Activated CD4-positive, alpha-beta T cell treated with anti-CD3 and anti-CD28 coated beads for 36 hours (primary cell): ENCODE results near the gene SCAI. TPM values are rescaled to one million over a fixed set of nuclear protein-coding genes. Genes with fewer than 3 reads are reported as not detected.
"Not testable (repeated sequence)": the region's sequence is repeated elsewhere in the genome, so short reads cannot be mapped to it uniquely, and the experiment has no call there.

Experiments used
- ATAC-seq: fragments of 200-7000 bp; cut with Tn5 transposase; one replicate; pipeline ENCODE4 v1.10.0; 2021; ENCODE audit warnings: mild to moderate bottlenecking, moderate library complexity
- CTCF ChIA-PET: fragments of 350-600 bp; sonication (Branson Sonifier 250); formaldehyde crosslinking; loops from one replicate; lab custom pipeline; 2021; ENCODE audit warnings: antibody characterized with exemption; lab: Charles Lee
- POLR2A ChIA-PET: fragments of 350-600 bp; sonication (Branson Sonifier 250); formaldehyde crosslinking; loops from one replicate; lab custom pipeline; 2021; ENCODE audit warnings: antibody characterized with exemption, inconsistent platforms; lab: Charles Lee
- DNase-seq: peaks from one replicate; pipeline ENCODE4 v3.0.0-alpha.2; 2020
- H3K27ac Mint-ChIP-seq: one replicate; pipeline ENCODE4 v1.8.0; 2021; ENCODE audit warnings: mixed read lengths
- H3K27me3 Mint-ChIP-seq: one replicate; pipeline ENCODE4 v1.8.0; 2021; ENCODE audit warnings: mixed read lengths
- H3K36me3 Mint-ChIP-seq: one replicate; pipeline ENCODE4 v1.8.0; 2021; ENCODE audit warnings: low read depth, mixed read lengths
- H3K4me1 Mint-ChIP-seq: one replicate; pipeline ENCODE4 v1.8.0; 2021; ENCODE audit warnings: mixed read lengths
- H3K4me3 Mint-ChIP-seq: one replicate; pipeline ENCODE4 v1.8.0; 2021; ENCODE audit warnings: mild to moderate bottlenecking, moderate library complexity, mixed read lengths
- H3K9me3 Mint-ChIP-seq: one replicate; pipeline ENCODE4 v1.8.0; 2021; ENCODE audit warnings: low read depth, mixed read lengths
- intact Hi-C, 2 experiments: fragments of 100-400 bp; cut with DNase I in 1 of 2; cut with micrococcal nuclease in 1 of 2; formaldehyde crosslinking; loops; one replicate each; pipeline versions ENCODE4 v1.14.2 to v1.15.1; 2022 to 2024; cut with DNase I, micrococcal nuclease
- total RNA-seq, 2 experiments: library from RNA; stranded (reverse); gene quantifications; one replicate each; pipeline ENCODE4 v1.2.3, GENCODE V29; 2021

The SCAI gene
- total RNA-seq, 2 experiments from 2014 or later = 13.0 to 13.8 TPM

DNA sequence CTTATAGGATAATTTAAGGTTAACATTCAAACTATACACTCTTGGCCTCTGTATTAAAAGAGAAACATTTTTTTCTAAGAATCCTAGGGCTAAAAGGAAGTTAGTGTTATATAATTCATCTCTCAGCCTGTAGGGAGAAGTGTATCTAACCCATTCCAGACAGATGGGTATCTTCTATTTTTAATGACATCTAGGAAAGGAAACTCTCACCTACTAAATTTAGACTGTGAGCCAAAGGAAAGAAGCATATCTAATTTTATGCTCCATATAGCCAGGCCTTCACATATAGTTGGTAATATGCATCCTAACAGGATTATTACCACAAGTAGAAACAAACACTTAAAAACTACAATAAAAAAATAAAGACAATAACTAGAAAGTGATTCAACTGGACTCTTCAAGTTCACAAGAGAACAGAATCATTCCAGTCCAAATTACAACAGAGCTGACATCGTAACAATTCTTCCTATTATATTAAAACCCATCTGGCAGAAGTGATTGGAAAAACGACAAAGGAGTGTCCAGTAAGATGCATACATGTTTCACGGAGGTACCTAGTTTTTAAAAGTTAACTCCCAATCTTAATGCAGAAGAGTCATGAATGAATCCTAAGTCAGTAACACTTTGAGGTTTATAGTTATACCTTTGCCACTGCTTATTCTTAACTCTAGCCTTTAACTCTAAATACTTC lies 39.4 kb downstream of the SCAI start:
- ATAC-seq (no peak), DNase-seq (no peak)
- Mint-ChIP-seq H3K9me3 (no peaks in the 10 kb centered on the region), H3K4me3 (no peak overlapping the region), H3K27ac (no peak overlapping the region), H3K4me1 (peaks cover 9% of the 10 kb centered on the region), H3K36me3 (no peaks in the 10 kb centered on the region), H3K27me3 (no peaks in the 10 kb centered on the region)
- ChIA-PET POLR2A (no interaction called here), CTCF (interaction anchor here (1.3 to 1.7 kb wide), 3 partner anchors 15 to 210 kb away, joined by 3 to 5 read pairs (median 3); no protein-coding TSS in a partner anchor)
- intact Hi-C loops = no loop called here

- Mint-ChIP-seq H3K9me3 (no peaks in the 10 kb centered on the region), H3K4me1 (peaks cover 9% of the 10 kb centered on the region), H3K27me3 (no peaks in the 10 kb centered on the region), H3K4me3 (no peak overlapping the region), H3K36me3 (no peaks in the 10 kb centered on the region), H3K27ac (no peak overlapping the region)
- intact Hi-C loops = no loop called here
- POLR2A ChIA-PET = no interaction called here
- ATAC-seq (no peak), DNase-seq (no peak)
- CTCF ChIA-PET = interaction anchor here (1.3 to 1.7 kb wide), 3 partner anchors 14 to 209 kb away, joined by 3 to 5 read pairs (median 3); no protein-coding TSS in a partner anchor
Measured at GRCh38 chr9:125103021-125103420, 40.3 kb downstream of the SCAI start.

- CTCF ChIA-PET = interaction anchor here (1.0 kb wide), 1 partner anchor 35 kb away, joined by 3 read pairs; no protein-coding TSS in a partner anchor
- H3K27me3 Mint-ChIP-seq = no peaks in the 10 kb centered on the region
Measured at GRCh38 chr9:125100822-125101221, 42.5 kb downstream of the SCAI start.

GRCh38 chr9:125099816-125100215 lies 43.5 kb downstream of the SCAI start:
- intact Hi-C loops = no loop called here
- no peak overlapping the region for H3K4me3 Mint-ChIP-seq
- ATAC-seq = no peak
- H3K4me1 Mint-ChIP-seq = peaks cover 10% of the 10 kb centered on the region
- H3K27ac Mint-ChIP-seq = no peak overlapping the region
- POLR2A ChIA-PET = no interaction called here
- CTCF ChIA-PET = interaction anchor here (1.0 kb wide), 1 partner anchor 34 kb away, joined by 3 read pairs; no protein-coding TSS in a partner anchor
- no peaks in the 10 kb centered on the region for H3K27me3 Mint-ChIP-seq
- peaks cover 3% of the 10 kb centered on the region for H3K9me3 Mint-ChIP-seq
- DNase-seq = no peak
- H3K36me3 Mint-ChIP-seq = peaks cover 4% of the 10 kb centered on the region

More at GRCh38 chr9:125100822-125101221, 42.5 kb downstream of the SCAI start:
- ATAC-seq = no peak
- peaks cover 4% of the 10 kb centered on the region for H3K36me3 Mint-ChIP-seq
- H3K9me3 Mint-ChIP-seq = peaks cover 3% of the 10 kb centered on the region
- H3K4me3 Mint-ChIP-seq = no peak overlapping the region
- H3K27ac Mint-ChIP-seq = no peak overlapping the region
- no peak for DNase-seq
- intact Hi-C loops = no loop called here
- H3K4me1 Mint-ChIP-seq = peaks cover 10% of the 10 kb centered on the region
- POLR2A ChIA-PET = interaction anchor here (0.6 kb wide), 1 partner anchor 343 kb away, joined by 7 read pairs; no protein-coding TSS in a partner anchor

DNA sequence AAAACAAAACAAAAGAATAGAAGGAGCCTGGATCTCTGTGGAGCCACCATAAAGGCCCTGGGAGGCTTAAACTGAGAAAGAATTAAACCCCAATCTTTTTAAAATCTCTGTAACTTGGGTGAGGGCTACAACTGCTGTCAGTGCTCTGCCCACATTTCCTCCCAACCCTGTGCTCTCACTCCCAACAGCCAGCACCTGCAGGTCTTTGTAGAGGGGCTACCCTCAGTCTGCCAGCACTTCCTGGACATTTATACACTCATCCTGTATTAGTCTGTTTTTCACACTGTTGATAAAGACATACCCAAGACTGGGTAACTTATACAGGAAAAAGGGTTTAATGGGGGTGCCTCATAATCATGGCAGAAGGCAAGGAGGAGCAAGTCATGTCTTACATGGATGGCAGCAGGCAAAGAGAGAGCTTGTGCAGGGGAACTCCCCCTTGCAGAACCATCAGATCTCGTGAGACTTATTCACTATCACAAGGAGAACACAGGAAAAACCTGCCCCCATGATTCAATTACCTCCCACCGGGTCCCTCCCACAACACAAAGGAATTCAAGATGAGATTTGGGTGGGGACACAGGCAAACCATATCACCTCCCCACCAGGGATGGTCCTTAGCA lies 47.4 kb downstream of the SCAI start:
- Mint-ChIP-seq H3K27me3 (no peaks in the 10 kb centered on the region), H3K4me3 (no peak overlapping the region), H3K27ac (no peak overlapping the region), H3K4me1 (peaks cover 2% of the 10 kb centered on the region), H3K9me3 (peaks cover 3% of the 10 kb centered on the region), H3K36me3 (peaks cover 7% of the 10 kb centered on the region)
- ChIA-PET POLR2A (no interaction called here), CTCF (no interaction called here)
- DNase-seq = no peak
- intact Hi-C loops = no loop called here
- no peak for ATAC-seq

DNA sequence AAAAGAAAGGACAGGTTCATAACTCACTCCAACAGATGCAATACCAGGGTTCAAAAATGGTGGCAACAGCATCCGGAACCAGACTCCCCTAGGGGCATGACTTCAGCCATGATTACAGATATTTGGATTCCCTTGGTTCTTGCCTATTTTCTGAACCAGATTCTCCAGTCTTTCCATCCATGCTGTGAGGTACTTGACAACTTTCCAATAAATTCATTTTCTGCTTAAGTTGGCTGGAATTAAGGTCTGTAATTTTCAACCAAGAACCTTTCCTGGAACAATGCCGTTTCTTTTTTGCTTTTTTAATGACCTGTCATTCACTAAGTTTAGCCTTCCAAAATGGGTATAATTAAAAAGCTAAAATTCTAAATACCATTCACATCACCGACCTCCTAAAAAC lies 52.2 kb downstream of the SCAI start:
- intact Hi-C loops = no loop called here
- ChIA-PET CTCF (interaction anchor here (0.8 to 1.5 kb wide), 2 partner anchors 14 to 169 kb away, joined by 3 read pairs; no protein-coding TSS in a partner anchor), POLR2A (no interaction called here)
- DNase-seq = no peak
- no peaks in the 10 kb centered on the region for H3K27me3 Mint-ChIP-seq
- H3K36me3 Mint-ChIP-seq = peaks cover 3% of the 10 kb centered on the region
- ATAC-seq = no peak
- no peak overlapping the region for H3K27ac Mint-ChIP-seq
- peaks cover 11% of the 10 kb centered on the region for H3K4me1 Mint-ChIP-seq
- no peak overlapping the region for H3K4me3 Mint-ChIP-seq
- no peaks in the 10 kb centered on the region for H3K9me3 Mint-ChIP-seq

DNA sequence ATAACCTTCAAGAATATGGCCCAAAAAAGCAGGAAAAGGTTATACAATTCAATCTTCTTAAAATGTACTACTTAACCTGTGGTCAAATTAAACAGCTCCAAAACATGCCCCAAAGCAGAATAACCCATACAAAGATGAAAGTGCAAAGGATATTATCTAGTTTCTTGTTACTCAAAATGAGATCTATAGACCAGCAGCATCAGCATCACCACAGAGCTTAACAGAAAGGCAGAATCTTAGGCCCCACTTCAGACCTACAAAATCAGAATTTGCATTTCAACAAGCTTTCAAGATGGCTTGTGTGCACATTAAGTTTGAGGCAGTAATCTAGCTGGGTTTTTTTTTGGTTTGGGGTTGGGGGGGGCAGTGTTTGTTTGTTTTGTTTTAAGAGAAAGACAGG lies 54.0 kb downstream of the SCAI start:
- POLR2A ChIA-PET = interaction anchor here (0.6 kb wide), 2 partner anchors 15 to 1066 kb away, joined by 3 read pairs; no protein-coding TSS in a partner anchor
- Mint-ChIP-seq H3K4me3 (no peak overlapping the region), H3K27ac (no peak overlapping the region), H3K4me1 (peaks cover 11% of the 10 kb centered on the region), H3K9me3 (no peaks in the 10 kb centered on the region), H3K27me3 (no peaks in the 10 kb centered on the region), H3K36me3 (peaks cover 5% of the 10 kb centered on the region)
- CTCF ChIA-PET = interaction anchor here (1.1 to 1.4 kb wide), 3 partner anchors 14 to 37 kb away, joined by 3 to 6 read pairs (median 3); no protein-coding TSS in a partner anchor
- peak; percentile 72 for ATAC-seq
- intact Hi-C loops = no loop called here
- DNase-seq = no peak

GRCh38 chr9:125088752-125089151 lies 54.6 kb downstream of the SCAI start:
- Mint-ChIP-seq H3K27me3 (no peaks in the 10 kb centered on the region), H3K4me3 (no peak overlapping the region), H3K36me3 (peaks cover 3% of the 10 kb centered on the region), H3K27ac (no peak overlapping the region), H3K4me1 (peaks cover 11% of the 10 kb centered on the region), H3K9me3 (peaks cover under 1% of the 10 kb centered on the region)
- ChIA-PET CTCF (interaction anchor here (1.1 to 1.4 kb wide), 3 partner anchors 14 to 37 kb away, joined by 3 to 6 read pairs (median 3); no protein-coding TSS in a partner anchor), POLR2A (no interaction called here)
- no peak for DNase-seq
- intact Hi-C loops = no loop called here
- no peak for ATAC-seq

- CTCF ChIA-PET = interaction anchor here (0.8 kb wide), 1 partner anchor 79 kb away, joined by 5 read pairs; no protein-coding TSS in a partner anchor
- intact Hi-C loops = no loop called here
- POLR2A ChIA-PET = no interaction called here
Measured at GRCh38 chr9:125085703-125086477, 57.4 kb downstream of the SCAI start.

GRCh38 chr9:125082197-125082596 lies 61.1 kb downstream of the SCAI start:
- intact Hi-C loops, H3K4me1 Mint-ChIP-seq, H3K4me3 Mint-ChIP-seq, ATAC-seq, DNase-seq, H3K27ac Mint-ChIP-seq, POLR2A ChIA-PET, H3K27me3 Mint-ChIP-seq: not testable (repeated sequence)
- CTCF ChIA-PET = interaction anchor here (0.7 kb wide), 1 partner anchor 18 kb away, joined by 3 read pairs; no protein-coding TSS in a partner anchor
- peaks cover 27% of the 10 kb centered on the region for H3K36me3 Mint-ChIP-seq
- peaks cover 16% of the 10 kb centered on the region for H3K9me3 Mint-ChIP-seq

More at GRCh38 chr9:125085703-125086477, 57.4 kb downstream of the SCAI start:
- Mint-ChIP-seq H3K4me1 (peaks cover 11% of the 10 kb centered on the region), H3K27me3 (no peaks in the 10 kb centered on the region), H3K9me3 (peaks cover 15% of the 10 kb centered on the region), H3K36me3 (peaks cover 23% of the 10 kb centered on the region), H3K4me3 (no peak overlapping the region), H3K27ac (no peak overlapping the region)
- no peak for ATAC-seq
- no peak for DNase-seq

DNA sequence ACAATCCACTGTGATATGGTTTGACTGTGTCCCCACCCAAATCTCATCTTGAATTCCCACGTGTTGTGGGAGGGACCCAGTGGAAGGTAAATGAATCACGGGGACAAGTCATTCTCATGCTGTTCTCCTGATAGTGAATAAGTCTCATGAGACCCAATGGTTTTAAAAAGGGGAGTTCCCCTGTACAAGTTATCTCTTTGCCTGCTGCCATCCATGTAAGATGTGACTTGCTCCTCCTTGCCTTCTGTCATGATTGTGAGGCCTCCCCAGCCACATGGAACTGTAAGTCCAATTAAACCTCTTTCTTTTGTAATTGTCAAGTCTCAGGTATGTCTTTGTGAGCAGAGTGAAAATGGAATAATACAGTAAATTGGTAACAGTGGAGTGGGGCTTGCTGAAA lies 62.5 kb downstream of the SCAI start:
- H3K4me1 Mint-ChIP-seq, POLR2A ChIA-PET, H3K4me3 Mint-ChIP-seq, ATAC-seq, H3K27me3 Mint-ChIP-seq, CTCF ChIA-PET, intact Hi-C loops, DNase-seq, H3K27ac Mint-ChIP-seq: not testable (repeated sequence)
- Mint-ChIP-seq H3K9me3 (peaks cover 16% of the 10 kb centered on the region), H3K36me3 (peaks cover 27% of the 10 kb centered on the region)
